ENCODE results near the gene ANOS1. TPM values are rescaled to one million over a fixed set of nuclear protein-coding genes. Genes with fewer than 3 reads are reported as not detected.

ANOS1 gene
- total RNA-seq, 1 experiment from 2014 or later, result 54.9 TPM

- no peak overlapping the region for H3K23ac ChIP-seq (ENCODE audit: insufficient read length, low read depth, low read length)
- no peak overlapping the region for H2BK20ac ChIP-seq (ENCODE audit: low read depth, low read length, poor library complexity, severe bottlenecking)
- no peaks in the 10 kb centered on the region for H3K9me3 ChIP-seq (ENCODE audit: control insufficient read depth, low read depth, low read length)
- no peak overlapping the region for H4K8ac ChIP-seq (replicated peaks; ENCODE audit: insufficient read length, low read depth, low read length)
- H4K91ac ChIP-seq (ENCODE audit: insufficient read length, low read depth, low read length), result no peak overlapping the region
- H2BK5ac ChIP-seq (ENCODE audit: insufficient read length, low read length), result no peak overlapping the region
- H4K5ac ChIP-seq (ENCODE audit: insufficient read length, low read depth, low read length), result no peak overlapping the region
- no peak overlapping the region for H2AFZ ChIP-seq (ENCODE audit: low read length)
- no peaks in the 10 kb centered on the region for H3K23me2 ChIP-seq (ENCODE audit: insufficient read length, low read depth, low read length, poor library complexity, severe bottlenecking)
- peak; percentile 77 for DNase-seq
- H3K14ac ChIP-seq (ENCODE audit: insufficient read depth, low read length), result no peak overlapping the region
- no peak overlapping the region for H3K56ac ChIP-seq (ENCODE audit: insufficient read length, low read depth, low read length)
- no peak overlapping the region for H2AK5ac ChIP-seq (ENCODE audit: insufficient read length, low read length)
- H3K79me2 ChIP-seq (ENCODE audit: insufficient read depth, low read length), result peaks cover 56% of the 10 kb centered on the region
- H3T11ph ChIP-seq (ENCODE audit: low read length), result no peak overlapping the region
- H4K20me1 ChIP-seq (ENCODE audit: control insufficient read depth, insufficient read depth, insufficient read length), result peaks cover 2% of the 10 kb centered on the region
- Mint-ChIP-seq H3K4me1 (peaks cover 79 to 91% of the 10 kb centered on the region in 2 experiments), H3K9me3 (no peaks in the 10 kb centered on the region), H3K4me3 (peak overlapping the region in 1 of 2 experiments; percentile 67; a peak in 3 of 5 replicates), H3K36me3 (ENCODE audit: insufficient read depth in 1 of 3, low read depth in 3 of 3) (peaks cover 26 to 55% (median 28%) of the 10 kb centered on the region in 3 experiments), H3K27me3 (ENCODE audit: low read depth) (peaks cover 8% of the 10 kb centered on the region), H3K27ac (peak overlapping the region in 2 of 3 experiments; percentile 26 to 86; a peak in 2 of 7 replicates)
- WGBS (ENCODE audit: extremely low coverage, insufficient read length, low lambda C conversion rate), result no CpG with 5 or more reads among the region's 7 CpGs
- H3K9ac ChIP-seq (ENCODE audit: extremely low read depth, insufficient read length, low read length), result no peak overlapping the region
- H3K4me2 ChIP-seq (ENCODE audit: insufficient read depth, insufficient read length, low read length), result no peak overlapping the region
- H2BK15ac ChIP-seq (ENCODE audit: low read depth, low read length), result no peak overlapping the region
- no peak overlapping the region for H2BK12ac ChIP-seq (ENCODE audit: insufficient read length, low read depth, low read length)
- peak; percentile 73 for TF ChIP-seq CTCF (conservative IDR thresholded peaks at IDR 0.05)
- H2BK120ac ChIP-seq (ENCODE audit: low read depth, low read length, poor library complexity, severe bottlenecking), result no peak overlapping the region
- peaks cover 38% of the 10 kb centered on the region; the same call in 1 of the 2 replicates for H3K4me1 ChIP-seq (ENCODE audit: insufficient read depth, low read length)
- H3K27me3 ChIP-seq (ENCODE audit: insufficient read depth, low read length), result no peaks in the 10 kb centered on the region
- no peak overlapping the region for H3K4ac ChIP-seq (ENCODE audit: low read depth, low read length)
- H3K79me1 ChIP-seq (ENCODE audit: insufficient read depth, low read depth, low read length, poor library complexity, severe bottlenecking), result peaks cover 3% of the 10 kb centered on the region
- H3K18ac ChIP-seq (ENCODE audit: insufficient read length, low read depth, low read length), result no peak overlapping the region
- no peak overlapping the region for H3K27ac ChIP-seq (ENCODE audit: insufficient read length, low read depth, low read length)
Observed at GRCh38 chrX:8724300-8724699, 7.6 kb downstream of the ANOS1 start.
